AG04449 (cell line): ENCODE results near the gene SMG6.

Experiments used
- CTCF ChIA-PET: fragments of 350-600 bp; formaldehyde crosslinking; extraction: SDS; loops from one replicate; lab custom pipeline; 2021; ENCODE audit warnings: antibody characterized with exemption; lab: Yijun Ruan, JAX
- POLR2A ChIA-PET: fragments of 400-600, 350-600 bp; formaldehyde crosslinking; extraction: SDS; loops from one replicate; lab custom pipeline; 2020; ENCODE audit warnings: antibody characterized with exemption, inconsistent platforms; lab: Yijun Ruan, JAX
- DNase-seq: peaks from one replicate; pipeline ENCODE4 v3.0.0-alpha.2; 2010; ENCODE audit warnings: low read depth, low spot score
- H3K4me3 ChIP-seq: 2 replicates; pipeline ENCODE4 v1.5.1; 2011; ENCODE audit warnings: low read depth, mild to moderate bottlenecking, control low read depth, low read length
- TF ChIP-seq, protein P1 (sequence below): IDR thresholded peaks from one replicate; pipeline ENCODE4 v1.5.1; 2011; ENCODE audit warnings: mild to moderate bottlenecking, moderate library complexity, low read length, control low read depth, inconsistent platforms; ENCODE audit not compliant: insufficient read depth; ENCODE audit errors: missing control alignments

SMG6 gene

DNA sequence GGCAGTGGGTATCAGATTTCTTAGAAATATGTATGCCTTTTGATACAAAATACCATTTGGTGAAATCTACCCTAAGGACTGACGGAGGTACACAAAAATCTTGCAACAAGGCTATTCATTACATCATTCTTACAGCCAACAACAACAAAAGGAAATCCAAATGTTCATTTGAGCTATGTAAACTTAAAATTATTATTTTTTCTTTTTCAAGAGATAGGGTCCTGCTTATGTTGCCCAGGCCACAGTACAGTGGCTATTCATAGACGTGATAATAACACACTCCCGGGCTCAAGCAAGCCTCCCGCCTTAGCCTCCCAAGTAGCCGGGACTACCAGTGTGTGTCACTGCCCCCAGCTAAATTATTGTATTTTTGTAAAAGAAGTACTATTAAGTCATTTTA, 9.2 kb upstream of the SMG6 start:
- no peak for DNase-seq
- no peak overlapping the region for H3K4me3 ChIP-seq
- TF ChIP-seq, protein P1, sequence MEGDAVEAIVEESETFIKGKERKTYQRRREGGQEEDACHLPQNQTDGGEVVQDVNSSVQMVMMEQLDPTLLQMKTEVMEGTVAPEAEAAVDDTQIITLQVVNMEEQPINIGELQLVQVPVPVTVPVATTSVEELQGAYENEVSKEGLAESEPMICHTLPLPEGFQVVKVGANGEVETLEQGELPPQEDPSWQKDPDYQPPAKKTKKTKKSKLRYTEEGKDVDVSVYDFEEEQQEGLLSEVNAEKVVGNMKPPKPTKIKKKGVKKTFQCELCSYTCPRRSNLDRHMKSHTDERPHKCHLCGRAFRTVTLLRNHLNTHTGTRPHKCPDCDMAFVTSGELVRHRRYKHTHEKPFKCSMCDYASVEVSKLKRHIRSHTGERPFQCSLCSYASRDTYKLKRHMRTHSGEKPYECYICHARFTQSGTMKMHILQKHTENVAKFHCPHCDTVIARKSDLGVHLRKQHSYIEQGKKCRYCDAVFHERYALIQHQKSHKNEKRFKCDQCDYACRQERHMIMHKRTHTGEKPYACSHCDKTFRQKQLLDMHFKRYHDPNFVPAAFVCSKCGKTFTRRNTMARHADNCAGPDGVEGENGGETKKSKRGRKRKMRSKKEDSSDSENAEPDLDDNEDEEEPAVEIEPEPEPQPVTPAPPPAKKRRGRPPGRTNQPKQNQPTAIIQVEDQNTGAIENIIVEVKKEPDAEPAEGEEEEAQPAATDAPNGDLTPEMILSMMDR, result no peak
- ChIA-PET POLR2A (no interaction called here), CTCF (interaction anchor here (1.4 kb wide), 1 partner anchor 9 kb away, joined by 4 read pairs; no protein-coding TSS in a partner anchor)

DNA sequence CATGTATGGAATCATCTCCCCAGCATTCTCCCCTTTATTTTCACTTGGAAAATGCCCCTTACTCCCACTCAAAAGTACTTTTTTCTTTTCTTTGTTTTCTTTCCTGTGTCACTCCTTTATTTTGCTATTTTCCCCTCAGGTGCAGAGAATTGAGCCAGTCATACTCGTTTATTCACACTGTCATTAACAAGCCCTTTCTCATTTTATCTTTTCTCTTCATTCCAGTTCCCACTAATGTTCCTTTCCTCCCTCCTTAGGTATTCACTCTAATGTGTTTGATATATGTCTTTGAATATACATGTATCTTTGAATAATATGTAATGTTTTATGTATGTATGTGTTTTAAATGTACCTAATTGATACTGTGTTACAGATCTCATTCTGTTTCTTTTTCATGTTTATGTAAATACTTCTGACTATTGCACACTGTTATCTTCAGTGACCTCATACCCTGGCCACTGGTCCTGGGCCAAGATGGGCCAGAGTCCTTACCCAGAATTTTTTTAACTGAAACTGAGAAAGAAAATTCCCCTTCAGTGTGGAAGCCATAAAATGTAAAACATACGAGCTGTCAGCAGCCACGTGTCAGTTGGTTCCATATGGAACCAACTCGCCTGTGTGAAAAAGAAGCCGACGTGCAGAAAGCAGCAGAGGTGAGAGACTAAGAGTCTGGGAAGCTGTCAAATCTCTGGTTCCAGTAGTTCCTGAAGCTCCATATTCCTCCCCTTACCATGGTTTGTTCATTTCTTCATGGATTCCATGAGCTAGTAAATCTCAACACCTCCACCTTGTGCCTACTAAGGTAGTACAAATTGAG, 6.0 kb upstream of the SMG6 start:
- TF ChIP-seq, protein P1, result no peak
- H3K4me3 ChIP-seq, result no peak overlapping the region
- CTCF ChIA-PET, result interaction anchor here (0.7 kb wide), 1 partner anchor 27 kb away, joined by 3 read pairs; the partner anchor contains the start of gene TSR1
- no peak for DNase-seq
- POLR2A ChIA-PET, result no interaction called here

- TF ChIP-seq, protein P1, result no peak
- no peak for DNase-seq
- no peak overlapping the region for H3K4me3 ChIP-seq
- ChIA-PET POLR2A (no interaction called here), CTCF (interaction anchor here (1.4 kb wide), 1 partner anchor 31 kb away, joined by 4 read pairs; the partner anchor contains the start of gene TSR1)
Observed at GRCh38 chr17:2304931-2305330, 1.3 kb upstream of the SMG6 start.

- TF ChIP-seq, protein P1, result no peak
- ChIA-PET CTCF (interaction anchor here (0.8 to 1.6 kb wide), 4 partner anchors 10 to 249 kb away, joined by 3 to 9 read pairs (median 5); no protein-coding TSS in a partner anchor), POLR2A (interaction anchor here (0.5 to 2.5 kb wide), 5 partner anchors 17 to 248 kb away, joined by 4 to 10 read pairs (median 6); partner anchors contain the start of genes HIC1, SGSM2 and TSR1)
- H3K4me3 ChIP-seq, result peak overlapping the region; percentile 86
- DNase-seq, result no peak
Observed at GRCh38 chr17:2302778-2303203, 794 bp downstream of the SMG6 start.

DNA sequence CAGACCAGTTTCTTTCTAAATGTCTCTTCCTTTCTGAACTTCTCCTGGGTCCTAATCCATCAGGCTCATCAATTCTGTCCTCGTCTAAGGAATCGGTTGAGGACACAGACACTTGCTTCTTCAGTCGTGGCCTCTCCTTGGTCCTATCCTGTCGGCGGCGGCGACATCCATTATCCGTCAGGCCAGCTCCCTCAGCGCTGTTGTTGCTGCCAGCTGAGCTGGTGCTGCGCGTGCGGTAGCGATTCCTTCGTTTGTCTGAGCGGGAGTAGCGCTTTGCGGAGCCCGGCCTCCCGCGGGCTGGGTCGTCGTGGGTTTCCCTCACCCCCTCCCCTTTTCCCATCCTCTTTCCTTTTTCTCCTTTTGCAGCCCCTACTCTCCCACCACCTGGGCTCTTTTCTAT, 3.8 kb downstream of the SMG6 start:
- TF ChIP-seq, protein P1, result no peak
- ChIA-PET POLR2A (no interaction called here), CTCF (no interaction called here)
- no peak for DNase-seq
- no peak overlapping the region for H3K4me3 ChIP-seq

DNA sequence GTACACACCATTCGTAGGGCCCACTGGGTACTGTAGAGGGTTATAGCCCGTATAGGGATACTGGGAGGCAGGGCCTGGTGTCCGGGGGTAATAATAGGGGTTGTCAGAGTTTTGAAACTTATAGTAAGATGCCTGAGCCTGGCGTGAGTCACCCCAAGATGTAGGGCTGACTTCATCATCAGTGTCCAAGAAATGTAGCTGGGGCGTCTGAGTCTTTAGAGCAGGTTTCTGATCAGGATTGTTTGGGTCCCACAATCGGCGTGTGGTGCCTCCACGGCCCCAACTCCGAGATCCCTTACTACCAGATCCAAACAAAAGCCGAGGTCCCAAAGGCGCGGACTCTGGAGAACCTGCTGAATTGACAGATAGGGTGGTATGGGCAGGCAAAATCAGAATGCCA, 4.4 kb downstream of the SMG6 start:
- no peak overlapping the region for H3K4me3 ChIP-seq
- ChIA-PET CTCF (interaction anchor here (2.7 kb wide), 1 partner anchor 17 kb away, joined by 14 read pairs; no protein-coding TSS in a partner anchor), POLR2A (no interaction called here)
- TF ChIP-seq, protein P1, result no peak
- no peak for DNase-seq
